ENCODE data around the gene NCOA1. TPM values are rescaled to one million over a fixed set of nuclear protein-coding genes. Genes with fewer than 3 reads are reported as not detected.
"Not testable (repeated sequence)": the region's sequence is repeated elsewhere in the genome, so short reads cannot be mapped to it uniquely, and the experiment has no call there.

The NCOA1 gene
- polyA plus RNA-seq, 1 of the 3 experiments (the other 2 are of a cell fraction): 10.7 TPM

- no peak for TF ChIP-seq MXI1 (IDR thresholded peaks at IDR 0.05; ENCODE audit: low read depth, low read length)
- TF ChIP-seq RAD21 (IDR thresholded peaks at IDR 0.05; ENCODE audit: low read length): no peak
- no peak for TF ChIP-seq MEF2A (IDR thresholded peaks at IDR 0.05; ENCODE audit: borderline replicate concordance, low read depth)
Observed at GRCh38 chr2:24463271-24463670, 27.8 kb upstream of the NCOA1 start (continued).

DNA sequence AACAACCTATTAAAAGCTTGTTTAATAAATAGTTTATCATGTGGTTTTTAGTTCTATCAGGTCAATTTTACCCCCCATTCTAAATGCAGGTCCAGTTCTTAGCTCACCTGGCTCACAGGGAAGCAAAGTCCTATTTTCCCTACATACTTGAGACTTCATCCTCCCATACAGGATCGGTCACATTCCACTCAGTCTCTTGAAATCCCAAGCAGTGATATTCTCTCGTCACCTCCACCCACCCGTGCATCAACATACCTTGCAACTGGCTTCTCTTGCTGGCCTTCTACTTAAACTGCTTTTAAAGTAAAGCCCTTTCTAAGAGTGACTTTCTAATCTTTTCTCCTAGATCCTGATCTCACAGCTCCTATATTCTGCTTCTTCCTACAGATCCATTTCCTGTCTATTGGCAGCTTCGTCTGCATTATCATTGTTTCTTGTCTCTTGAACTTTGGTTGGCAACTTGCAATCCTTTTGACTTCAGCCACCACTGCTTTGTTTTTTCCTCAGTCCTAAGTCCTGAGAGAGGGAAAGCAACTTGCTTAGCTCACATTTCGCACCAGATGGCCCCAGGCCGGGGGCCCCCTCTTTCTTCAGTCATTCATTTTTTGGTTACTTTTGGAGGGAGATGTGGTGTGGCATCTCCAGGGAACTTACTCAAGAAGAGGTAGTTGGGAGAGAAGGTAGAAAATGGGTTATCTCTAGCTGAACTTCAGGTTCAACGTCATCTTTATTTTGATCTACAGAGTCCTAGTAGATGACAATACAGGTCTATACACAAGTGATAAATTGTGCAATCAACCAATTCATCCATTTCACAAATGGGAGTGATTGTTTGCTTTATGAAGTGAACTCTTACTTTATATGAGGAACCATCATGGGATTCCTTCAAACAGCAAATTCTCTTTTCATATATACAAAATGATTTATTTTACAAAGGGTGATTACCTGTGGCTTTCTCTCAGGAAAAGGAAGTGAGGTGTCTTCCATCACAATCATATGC is 23.9 kb upstream of the NCOA1 start:
- CTCF ChIA-PET: interaction anchor here (0.6 to 1.6 kb wide), 4 partner anchors 13 to 361 kb away, joined by 3 to 6 read pairs (median 4); partner anchors contain the start of gene NCOA1
- no peak for DNase-seq
- H3K79me2 ChIP-seq (ENCODE audit: insufficient read depth): no peaks in the 10 kb centered on the region
- H3K27me3 ChIP-seq (ENCODE audit: insufficient read depth): no peaks in the 10 kb centered on the region
- no peaks in the 10 kb centered on the region for H3F3A ChIP-seq (replicated peaks; ENCODE audit: insufficient read depth)
- no peak overlapping the region for H3K4me2 ChIP-seq
- POLR2A ChIA-PET: no interaction called here
- no peak overlapping the region for H3K9ac ChIP-seq
- WGBS (ENCODE audit: low lambda C conversion rate): 76% methylated on average over 7 of the region's 7 CpGs
- no peaks in the 10 kb centered on the region for H3K9me2 ChIP-seq
- no peak overlapping the region for H3K27ac ChIP-seq (ENCODE audit: low read depth in 2 of 2, low read length in 1 of 2)
- H4K20me1 ChIP-seq (ENCODE audit: insufficient read depth): no peaks in the 10 kb centered on the region
- TF ChIP-seq YY1 (IDR thresholded peaks at IDR 0.05; ENCODE audit: low read depth): no peak
- no peaks in the 10 kb centered on the region for H3K4me1 ChIP-seq (ENCODE audit: control insufficient read depth in 1 of 2, insufficient read depth in 2 of 2, low read depth in 1 of 2, low read length in 1 of 2)
- no peak overlapping the region for H2AFZ ChIP-seq (ENCODE audit: low read depth)
- H3K9me3 ChIP-seq: no peaks in the 10 kb centered on the region
- no peaks in the 10 kb centered on the region for H3K36me3 ChIP-seq (replicated peaks in 1 of 2; ENCODE audit: control insufficient read depth in 1 of 2, insufficient read depth in 2 of 2, low read length in 1 of 2)
- no peak overlapping the region for H3K4me3 ChIP-seq (ENCODE audit: low read depth in 2 of 2, low read length in 1 of 2)

DNA sequence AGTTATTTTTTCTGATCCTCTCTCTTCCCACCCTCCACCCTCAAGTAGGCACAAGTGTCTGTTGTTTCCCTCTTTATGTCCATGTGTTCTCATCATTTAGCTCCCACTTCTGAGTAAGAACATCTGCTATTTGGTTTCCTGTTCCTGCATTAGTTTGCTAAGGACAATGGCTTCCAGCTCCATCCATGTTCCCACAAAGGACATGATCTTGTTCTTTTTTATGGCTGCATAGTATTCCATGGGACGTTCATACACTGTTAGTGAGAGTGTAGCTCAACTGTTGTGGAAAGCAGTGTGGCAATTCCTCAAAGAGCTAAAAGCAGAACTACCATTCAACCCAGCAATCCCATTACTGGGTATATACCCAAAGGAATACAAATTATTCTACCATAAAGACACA is 22.6 kb upstream of the NCOA1 start:
- WGBS (ENCODE audit: low lambda C conversion rate): 27% methylated on average over 1 of the region's 1 CpG
- POLR2A ChIA-PET; H3K9ac ChIP-seq; H3F3A ChIP-seq (replicated peaks; ENCODE audit: insufficient read depth); H3K4me3 ChIP-seq (ENCODE audit: low read depth in 2 of 2, low read length in 1 of 2); DNase-seq; H3K36me3 ChIP-seq (replicated peaks in 1 of 2; ENCODE audit: control insufficient read depth in 1 of 2, insufficient read depth in 2 of 2, low read length in 1 of 2); H2AFZ ChIP-seq (ENCODE audit: low read depth); H4K20me1 ChIP-seq (ENCODE audit: insufficient read depth); H3K27me3 ChIP-seq (ENCODE audit: insufficient read depth); H3K9me2 ChIP-seq; H3K27ac ChIP-seq (ENCODE audit: low read depth in 2 of 2, low read length in 1 of 2); H3K4me2 ChIP-seq; H3K4me1 ChIP-seq (ENCODE audit: control insufficient read depth in 1 of 2, insufficient read depth in 2 of 2, low read depth in 1 of 2, low read length in 1 of 2); H3K9me3 ChIP-seq; H3K79me2 ChIP-seq (ENCODE audit: insufficient read depth): not testable (repeated sequence)
- CTCF ChIA-PET: interaction anchor here (0.9 to 1.6 kb wide), 3 partner anchors 15 to 360 kb away, joined by 3 to 6 read pairs (median 3); no protein-coding TSS in a partner anchor

DNA sequence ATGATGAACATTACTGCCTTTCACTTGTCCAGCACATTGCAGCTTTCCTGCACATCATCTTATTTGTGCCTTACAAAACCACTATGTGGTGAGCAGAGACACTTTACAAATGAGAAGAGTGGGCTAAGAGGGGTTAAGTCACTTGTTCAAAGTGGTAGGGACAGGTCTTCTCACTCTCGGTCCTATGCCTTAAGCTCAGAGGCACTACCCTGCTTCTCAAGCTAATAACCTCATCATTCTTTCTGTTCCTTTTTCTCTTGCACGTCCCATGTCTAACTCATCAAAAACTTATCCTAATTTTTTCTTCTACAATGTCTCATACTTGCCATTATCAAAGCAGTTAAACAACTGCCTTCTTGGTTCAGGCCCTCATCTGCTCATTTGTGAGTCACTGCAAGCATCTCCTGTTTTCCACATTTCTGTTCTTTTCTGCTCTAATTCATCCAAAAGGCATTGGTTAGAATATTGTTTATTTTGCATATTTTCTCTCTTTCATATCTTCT is 21.9 kb upstream of the NCOA1 start:
- Histone ChIP-seq H4K20me1 (ENCODE audit: insufficient read depth) (no peaks in the 10 kb centered on the region), H3K27me3 (ENCODE audit: insufficient read depth) (no peaks in the 10 kb centered on the region), H3K36me3 (replicated peaks in 1 of 2; ENCODE audit: control insufficient read depth in 1 of 2, insufficient read depth in 2 of 2, low read length in 1 of 2) (no peaks in the 10 kb centered on the region), H3K4me3 (ENCODE audit: low read depth in 2 of 2, low read length in 1 of 2) (no peak overlapping the region), H3K27ac (ENCODE audit: low read depth in 2 of 2, low read length in 1 of 2) (no peak overlapping the region), H3K9me2 (no peaks in the 10 kb centered on the region), H3K4me2 (no peak overlapping the region), H3K9ac (no peak overlapping the region), H3K9me3 (no peaks in the 10 kb centered on the region), H3K79me2 (ENCODE audit: insufficient read depth) (no peaks in the 10 kb centered on the region), H2AFZ (ENCODE audit: low read depth) (no peak overlapping the region), H3K4me1 (ENCODE audit: control insufficient read depth in 1 of 2, insufficient read depth in 2 of 2, low read depth in 1 of 2, low read length in 1 of 2) (no peaks in the 10 kb centered on the region), H3F3A (replicated peaks; ENCODE audit: insufficient read depth) (no peaks in the 10 kb centered on the region)
- ChIA-PET POLR2A (interaction anchor here (1.0 kb wide), 1 partner anchor 33 kb away, joined by 3 read pairs; no protein-coding TSS in a partner anchor), CTCF (interaction anchor here (0.9 to 1.6 kb wide), 6 partner anchors 9 to 358 kb away, joined by 3 to 6 read pairs (median 3); no protein-coding TSS in a partner anchor)
- no peak for TF ChIP-seq RXRA (IDR thresholded peaks at IDR 0.05; ENCODE audit: borderline replicate concordance, low read depth)
- no peak for TF ChIP-seq FOXJ3 (CRISPR knock-in tag; IDR thresholded peaks at IDR 0.05)
- TF ChIP-seq TCF12 (IDR thresholded peaks at IDR 0.05): no peak
- TF ChIP-seq, protein P1, sequence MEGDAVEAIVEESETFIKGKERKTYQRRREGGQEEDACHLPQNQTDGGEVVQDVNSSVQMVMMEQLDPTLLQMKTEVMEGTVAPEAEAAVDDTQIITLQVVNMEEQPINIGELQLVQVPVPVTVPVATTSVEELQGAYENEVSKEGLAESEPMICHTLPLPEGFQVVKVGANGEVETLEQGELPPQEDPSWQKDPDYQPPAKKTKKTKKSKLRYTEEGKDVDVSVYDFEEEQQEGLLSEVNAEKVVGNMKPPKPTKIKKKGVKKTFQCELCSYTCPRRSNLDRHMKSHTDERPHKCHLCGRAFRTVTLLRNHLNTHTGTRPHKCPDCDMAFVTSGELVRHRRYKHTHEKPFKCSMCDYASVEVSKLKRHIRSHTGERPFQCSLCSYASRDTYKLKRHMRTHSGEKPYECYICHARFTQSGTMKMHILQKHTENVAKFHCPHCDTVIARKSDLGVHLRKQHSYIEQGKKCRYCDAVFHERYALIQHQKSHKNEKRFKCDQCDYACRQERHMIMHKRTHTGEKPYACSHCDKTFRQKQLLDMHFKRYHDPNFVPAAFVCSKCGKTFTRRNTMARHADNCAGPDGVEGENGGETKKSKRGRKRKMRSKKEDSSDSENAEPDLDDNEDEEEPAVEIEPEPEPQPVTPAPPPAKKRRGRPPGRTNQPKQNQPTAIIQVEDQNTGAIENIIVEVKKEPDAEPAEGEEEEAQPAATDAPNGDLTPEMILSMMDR (IDR thresholded peaks at IDR 0.05): no peak
- no peak for TF ChIP-seq RAD21 (IDR thresholded peaks at IDR 0.05; ENCODE audit: low read length)
- TF ChIP-seq, protein P2, sequence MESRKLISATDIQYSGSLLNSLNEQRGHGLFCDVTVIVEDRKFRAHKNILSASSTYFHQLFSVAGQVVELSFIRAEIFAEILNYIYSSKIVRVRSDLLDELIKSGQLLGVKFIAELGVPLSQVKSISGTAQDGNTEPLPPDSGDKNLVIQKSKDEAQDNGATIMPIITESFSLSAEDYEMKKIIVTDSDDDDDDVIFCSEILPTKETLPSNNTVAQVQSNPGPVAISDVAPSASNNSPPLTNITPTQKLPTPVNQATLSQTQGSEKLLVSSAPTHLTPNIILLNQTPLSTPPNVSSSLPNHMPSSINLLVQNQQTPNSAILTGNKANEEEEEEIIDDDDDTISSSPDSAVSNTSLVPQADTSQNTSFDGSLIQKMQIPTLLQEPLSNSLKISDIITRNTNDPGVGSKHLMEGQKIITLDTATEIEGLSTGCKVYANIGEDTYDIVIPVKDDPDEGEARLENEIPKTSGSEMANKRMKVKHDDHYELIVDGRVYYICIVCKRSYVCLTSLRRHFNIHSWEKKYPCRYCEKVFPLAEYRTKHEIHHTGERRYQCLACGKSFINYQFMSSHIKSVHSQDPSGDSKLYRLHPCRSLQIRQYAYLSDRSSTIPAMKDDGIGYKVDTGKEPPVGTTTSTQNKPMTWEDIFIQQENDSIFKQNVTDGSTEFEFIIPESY (IDR thresholded peaks at IDR 0.05; ENCODE audit: borderline replicate concordance, low read depth): no peak
- TF ChIP-seq EP300 (IDR thresholded peaks at IDR 0.05; ENCODE audit: borderline replicate concordance in 1 of 2, low read depth in 1 of 2, low read length in 1 of 2): no peak
- no peak for TF ChIP-seq MEF2A (IDR thresholded peaks at IDR 0.05; ENCODE audit: borderline replicate concordance, low read depth)
- TF ChIP-seq JUND (IDR thresholded peaks at IDR 0.05): no peak
- no peak for TF ChIP-seq FOSL2 (IDR thresholded peaks at IDR 0.05; ENCODE audit: borderline replicate concordance, low read depth)
- 69% methylated on average over 2 of the region's 2 CpGs for WGBS (ENCODE audit: low lambda C conversion rate)
- no peak for DNase-seq
